IMR-90 (cell line): Measurements from ENCODE around the gene SLC30A7.

Experiments used
- BHLHE40 ChIP-seq: fragments of 150-350 bp; IDR thresholded peaks from 2 replicates; pipeline ENCODE4 v1.6.1; 2016; ENCODE audit warnings: mild to moderate bottlenecking, low read depth, low read length
- CEBPB ChIP-seq: IDR thresholded peaks from 2 replicates; pipeline ENCODE4 v1.6.1; 2012; ENCODE audit warnings: low read depth, low read length, improper control_type of control experiment
- CHD1 ChIP-seq: IDR thresholded peaks from 2 replicates; pipeline ENCODE4 v1.6.1; 2012; ENCODE audit warnings: low read depth, low read length, improper control_type of control experiment
- CTCF ChIP-seq: conservative IDR thresholded peaks from 2 replicates; pipeline ENCODE4 v1.5.1; 2012; ENCODE audit warnings: mild to moderate bottlenecking, low read depth, low read length, improper control_type of control experiment
- FOS ChIP-seq: fragments of 150-350 bp; IDR thresholded peaks from 2 replicates; pipeline ENCODE4 v1.6.1; 2016; ENCODE audit warnings: low read depth, low read length
- MAZ ChIP-seq: IDR thresholded peaks from 2 replicates; pipeline ENCODE4 v1.6.1; 2012; ENCODE audit warnings: low read depth, mild to moderate bottlenecking, low read length, improper control_type of control experiment, moderate library complexity, borderline replicate concordance
- MXI1 ChIP-seq: IDR thresholded peaks from 2 replicates; pipeline ENCODE4 v1.6.1; 2012; ENCODE audit warnings: low read depth, mild to moderate bottlenecking, low read length, moderate library complexity, borderline replicate concordance
- POLR2A ChIP-seq: IDR thresholded peaks from 2 replicates; pipeline ENCODE4 v1.6.1; 2012; ENCODE audit warnings: mild to moderate bottlenecking, low read depth, low read length
- RAD21 ChIP-seq: IDR thresholded peaks from 2 replicates; pipeline ENCODE4 v1.6.1; 2012; ENCODE audit warnings: low read length, improper control_type of control experiment
- RCOR1 ChIP-seq: IDR thresholded peaks from 2 replicates; pipeline ENCODE4 v1.6.1; 2012; ENCODE audit warnings: mild to moderate bottlenecking, low read length, improper control_type of control experiment; ENCODE audit not compliant: insufficient replicate concordance
- RFX5 ChIP-seq: IDR thresholded peaks from 2 replicates; pipeline ENCODE4 v1.8.0; 2012; ENCODE audit warnings: low read depth, mild to moderate bottlenecking, low read length, moderate library complexity
- TF ChIP-seq, protein P1 (sequence below): fragments of 150-350 bp; IDR thresholded peaks from 2 replicates; pipeline ENCODE4 v1.6.1; 2017; ENCODE audit warnings: mild to moderate bottlenecking, antibody characterized with exemption, low read length, low read depth
- TF ChIP-seq, protein P2 (sequence below): fragments of 150-350 bp; IDR thresholded peaks from 2 replicates; pipeline ENCODE4 v1.6.1; 2016; ENCODE audit warnings: low read depth, mild to moderate bottlenecking, low read length, moderate library complexity, borderline replicate concordance

DNA sequence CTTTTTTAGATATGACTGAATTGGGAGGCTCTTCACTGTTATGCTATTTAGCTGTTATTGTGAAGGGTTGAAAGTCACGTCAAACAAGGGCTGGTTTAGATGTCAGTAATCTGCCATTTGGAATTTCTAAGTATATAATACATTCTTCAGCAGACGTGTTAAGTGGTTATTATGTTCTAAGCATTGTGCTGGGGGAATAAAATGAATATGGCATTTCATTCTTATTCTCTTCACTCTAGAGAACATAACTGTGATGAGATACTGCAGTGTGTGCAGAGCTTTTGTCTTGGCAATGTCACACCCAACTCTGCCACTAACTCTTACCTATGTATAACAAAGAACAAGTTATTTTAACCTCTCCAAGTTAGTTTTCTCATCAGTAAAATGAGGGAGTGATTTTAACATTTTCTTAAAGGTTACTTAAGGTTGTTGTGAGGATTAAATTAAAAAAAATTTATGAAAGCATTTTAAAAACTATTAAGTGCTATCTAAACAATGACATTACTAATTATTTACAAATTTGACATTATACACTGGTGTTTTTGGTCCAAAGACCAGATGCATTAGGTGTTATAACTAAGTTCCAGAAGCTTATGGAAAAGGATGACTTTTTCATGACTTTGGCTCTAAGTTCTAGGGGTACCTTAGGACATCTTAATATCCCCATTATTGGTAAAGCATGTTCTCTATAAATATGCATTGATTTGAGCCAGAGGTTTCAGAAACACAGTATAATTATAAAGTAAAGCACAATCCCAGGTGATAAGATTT, 58.3 kb downstream of the SLC30A7 start:
- TF ChIP-seq RAD21 (no peak), CTCF (no peak), MAZ (no peak), POLR2A (no peak), RFX5 (no peak), BHLHE40 (no peak), CHD1 (no peak), RCOR1 (no peak), CEBPB (no peak), FOS (no peak), MXI1 (no peak)
- TF ChIP-seq, protein P1, sequence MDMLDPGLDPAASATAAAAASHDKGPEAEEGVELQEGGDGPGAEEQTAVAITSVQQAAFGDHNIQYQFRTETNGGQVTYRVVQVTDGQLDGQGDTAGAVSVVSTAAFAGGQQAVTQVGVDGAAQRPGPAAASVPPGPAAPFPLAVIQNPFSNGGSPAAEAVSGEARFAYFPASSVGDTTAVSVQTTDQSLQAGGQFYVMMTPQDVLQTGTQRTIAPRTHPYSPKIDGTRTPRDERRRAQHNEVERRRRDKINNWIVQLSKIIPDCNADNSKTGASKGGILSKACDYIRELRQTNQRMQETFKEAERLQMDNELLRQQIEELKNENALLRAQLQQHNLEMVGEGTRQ: no peak
- TF ChIP-seq, protein P2, sequence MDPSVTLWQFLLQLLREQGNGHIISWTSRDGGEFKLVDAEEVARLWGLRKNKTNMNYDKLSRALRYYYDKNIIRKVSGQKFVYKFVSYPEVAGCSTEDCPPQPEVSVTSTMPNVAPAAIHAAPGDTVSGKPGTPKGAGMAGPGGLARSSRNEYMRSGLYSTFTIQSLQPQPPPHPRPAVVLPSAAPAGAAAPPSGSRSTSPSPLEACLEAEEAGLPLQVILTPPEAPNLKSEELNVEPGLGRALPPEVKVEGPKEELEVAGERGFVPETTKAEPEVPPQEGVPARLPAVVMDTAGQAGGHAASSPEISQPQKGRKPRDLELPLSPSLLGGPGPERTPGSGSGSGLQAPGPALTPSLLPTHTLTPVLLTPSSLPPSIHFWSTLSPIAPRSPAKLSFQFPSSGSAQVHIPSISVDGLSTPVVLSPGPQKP: no peak
